Superior temporal gyrus (tissue), 1 donor: ENCODE measurements around the gene P2RX4.
"Not testable (repeated sequence)": the region's sequence is repeated elsewhere in the genome, so short reads cannot be mapped to it uniquely, and the experiment has no call there.

Experiments used
- DNase-seq: peaks from one replicate; pipeline ENCODE4 v3.0.0-alpha.2; 2016; ENCODE audit errors: extremely low spot score

Gene P2RX4, protein sequence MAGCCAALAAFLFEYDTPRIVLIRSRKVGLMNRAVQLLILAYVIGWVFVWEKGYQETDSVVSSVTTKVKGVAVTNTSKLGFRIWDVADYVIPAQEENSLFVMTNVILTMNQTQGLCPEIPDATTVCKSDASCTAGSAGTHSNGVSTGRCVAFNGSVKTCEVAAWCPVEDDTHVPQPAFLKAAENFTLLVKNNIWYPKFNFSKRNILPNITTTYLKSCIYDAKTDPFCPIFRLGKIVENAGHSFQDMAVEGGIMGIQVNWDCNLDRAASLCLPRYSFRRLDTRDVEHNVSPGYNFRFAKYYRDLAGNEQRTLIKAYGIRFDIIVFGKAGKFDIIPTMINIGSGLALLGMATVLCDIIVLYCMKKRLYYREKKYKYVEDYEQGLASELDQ

GRCh38 chr12:121209624-121210572 lies at the start of gene P2RX4:
P2RX4 (plus strand) TSS chr12:121210129; CDS start chr12:121210165, 36 bp downstream.
- DNase-seq = peak; percentile 80

DNA sequence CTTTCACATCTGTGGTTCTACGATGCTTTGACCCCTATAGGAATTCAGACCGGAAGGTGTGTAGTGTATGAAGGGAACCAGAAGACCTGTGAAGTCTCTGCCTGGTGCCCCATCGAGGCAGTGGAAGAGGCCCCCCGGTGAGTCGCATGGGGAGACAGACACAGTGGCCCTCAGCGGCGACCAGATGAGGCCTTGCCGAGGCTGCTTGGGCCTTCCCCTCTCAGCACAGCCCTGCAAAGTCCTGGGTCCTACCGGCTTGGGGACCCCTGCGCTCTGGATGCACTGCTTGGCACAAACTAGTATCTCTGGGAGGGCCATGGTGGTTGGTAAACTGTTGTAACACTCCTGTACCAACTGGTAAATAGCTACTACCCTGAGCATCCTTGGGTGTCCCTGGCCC lies 47.5 kb upstream of the P2RX4 start:
- no peak for DNase-seq

DNA sequence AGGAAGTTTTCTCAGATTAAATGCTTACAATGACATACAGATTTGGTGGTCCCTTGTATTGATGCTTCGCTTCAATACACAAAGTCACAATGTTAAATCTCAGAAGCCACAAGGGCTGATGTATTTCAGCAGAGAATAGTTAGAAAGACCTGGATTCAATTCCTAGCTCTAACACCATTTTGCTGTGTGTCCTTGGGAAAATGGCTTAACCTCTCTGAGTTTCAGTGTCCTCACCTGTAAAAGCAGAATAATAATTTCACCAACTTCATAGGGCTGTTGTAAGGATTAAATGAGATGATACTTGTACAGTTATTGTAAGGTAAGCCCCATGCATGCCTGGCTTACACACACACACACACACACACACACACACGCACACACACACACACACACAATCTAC lies 46.9 kb upstream of the P2RX4 start:
- DNase-seq = no peak

DNA sequence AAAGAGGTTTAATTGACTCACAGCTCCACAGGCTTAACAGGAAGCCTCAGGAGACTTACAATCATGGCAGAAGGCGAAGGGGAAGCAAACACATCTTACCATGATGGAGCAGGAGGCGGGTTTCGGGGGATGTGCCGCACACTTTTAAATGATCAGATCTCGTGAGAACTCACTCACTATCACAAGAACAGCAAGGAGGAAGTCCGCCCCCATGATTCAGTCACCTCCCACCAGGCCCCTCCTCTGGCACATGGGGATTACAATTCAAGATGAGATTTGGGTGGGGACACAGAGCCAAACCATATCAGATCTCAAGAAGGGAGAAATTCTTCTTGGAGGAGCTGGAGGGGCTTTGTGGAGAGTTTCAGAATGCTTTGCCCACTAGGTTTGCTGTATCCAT lies 45.1 kb upstream of the P2RX4 start:
- not testable (repeated sequence) for DNase-seq

DNA sequence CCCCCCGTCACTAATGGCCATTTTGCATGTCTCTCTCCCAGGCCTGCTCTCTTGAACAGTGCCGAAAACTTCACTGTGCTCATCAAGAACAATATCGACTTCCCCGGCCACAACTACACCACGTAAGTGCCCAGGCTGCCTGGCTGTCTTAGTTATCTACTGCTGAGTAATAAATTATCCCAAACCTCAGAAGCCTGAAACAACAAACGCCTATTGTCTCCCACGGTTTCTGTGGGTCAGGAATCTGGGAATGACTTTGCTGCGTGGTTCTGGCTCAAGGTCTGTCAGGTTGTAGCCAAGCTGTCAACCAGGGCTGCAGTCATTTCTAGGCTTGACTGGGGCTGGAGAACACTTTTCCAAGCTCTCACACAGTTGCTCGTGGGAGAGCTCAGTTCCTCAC lies 44.6 kb upstream of the P2RX4 start:
- no peak for DNase-seq

GRCh38 chr12:121166356-121166755 lies 43.6 kb upstream of the P2RX4 start:
- DNase-seq = no peak

- no peak for DNase-seq
Measured at GRCh38 chr12:121167232-121167820, 42.6 kb upstream of the P2RX4 start.

DNA sequence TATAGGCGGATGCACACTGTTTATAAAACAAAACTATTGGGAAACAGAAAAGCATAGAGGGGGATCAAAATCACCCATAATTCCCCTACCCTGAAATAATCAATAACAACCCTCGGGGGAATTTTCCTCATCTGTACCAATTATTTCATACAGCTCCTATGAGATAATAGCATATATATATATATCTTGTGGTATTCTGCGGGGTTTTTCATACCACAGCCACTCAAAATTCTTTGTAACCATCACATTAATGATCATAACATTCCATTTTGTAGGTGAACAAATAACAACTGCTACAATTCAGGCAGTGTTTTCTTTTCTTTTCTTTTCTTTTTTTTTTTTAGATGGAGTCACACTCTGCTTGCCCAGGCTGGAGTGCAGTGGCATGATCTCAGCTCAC lies 42.0 kb upstream of the P2RX4 start:
- DNase-seq = no peak

GRCh38 chr12:121170151-121170550 lies 39.8 kb upstream of the P2RX4 start:
- no peak for DNase-seq

DNA sequence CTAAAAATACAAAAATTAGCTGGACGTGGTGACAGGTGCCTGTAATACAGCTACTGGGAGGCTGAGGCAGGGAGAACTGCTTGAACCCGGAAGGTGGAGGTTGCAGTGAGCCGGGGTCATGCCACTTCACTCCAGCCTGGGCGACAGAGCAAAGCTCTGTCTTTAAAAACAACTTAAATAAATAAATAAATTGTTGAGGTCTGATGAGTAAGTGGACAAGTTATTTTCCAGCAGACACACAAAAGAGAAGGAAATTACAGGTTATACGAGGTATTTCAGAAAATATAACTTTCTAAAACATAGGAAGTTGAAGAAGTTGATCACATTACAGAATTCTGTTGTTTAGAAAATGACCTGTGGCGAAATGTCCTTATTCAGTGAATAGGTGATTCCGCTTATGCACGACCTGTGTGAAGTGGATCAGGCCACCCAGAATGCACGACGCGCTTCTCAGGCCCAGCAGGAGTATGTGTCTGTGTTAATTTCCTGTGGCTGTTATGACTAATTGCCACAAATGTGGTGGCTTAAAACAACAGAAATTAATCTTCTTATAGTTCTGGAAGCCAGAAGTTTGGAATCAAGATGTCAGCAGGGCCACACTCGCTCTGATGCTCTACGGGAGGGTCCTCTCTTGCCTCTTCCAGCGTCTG lies 39.2 kb upstream of the P2RX4 start:
- no peak for DNase-seq

DNA sequence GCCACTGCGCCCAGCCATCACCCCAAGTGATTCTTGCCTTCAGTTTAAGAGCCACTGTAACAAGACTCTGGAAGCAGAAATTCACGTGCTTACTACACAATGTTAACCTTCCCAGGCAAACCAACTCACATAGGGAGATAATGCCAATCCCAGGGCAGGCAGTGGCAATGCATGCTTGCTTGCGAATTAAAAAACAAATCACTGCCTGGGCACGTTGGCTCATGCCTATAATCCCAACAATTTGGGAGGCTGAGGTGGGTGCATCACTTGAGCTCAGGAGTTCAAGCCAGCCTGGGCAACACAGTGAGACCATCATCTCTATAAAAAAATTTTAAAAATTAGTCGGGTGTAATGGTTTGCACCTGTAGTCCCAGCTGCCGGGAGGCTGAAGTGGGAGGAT lies 37.8 kb upstream of the P2RX4 start:
- no peak for DNase-seq

- DNase-seq = peak; percentile 81
Measured at GRCh38 chr12:121175383-121176119, 34.4 kb upstream of the P2RX4 start.

DNA sequence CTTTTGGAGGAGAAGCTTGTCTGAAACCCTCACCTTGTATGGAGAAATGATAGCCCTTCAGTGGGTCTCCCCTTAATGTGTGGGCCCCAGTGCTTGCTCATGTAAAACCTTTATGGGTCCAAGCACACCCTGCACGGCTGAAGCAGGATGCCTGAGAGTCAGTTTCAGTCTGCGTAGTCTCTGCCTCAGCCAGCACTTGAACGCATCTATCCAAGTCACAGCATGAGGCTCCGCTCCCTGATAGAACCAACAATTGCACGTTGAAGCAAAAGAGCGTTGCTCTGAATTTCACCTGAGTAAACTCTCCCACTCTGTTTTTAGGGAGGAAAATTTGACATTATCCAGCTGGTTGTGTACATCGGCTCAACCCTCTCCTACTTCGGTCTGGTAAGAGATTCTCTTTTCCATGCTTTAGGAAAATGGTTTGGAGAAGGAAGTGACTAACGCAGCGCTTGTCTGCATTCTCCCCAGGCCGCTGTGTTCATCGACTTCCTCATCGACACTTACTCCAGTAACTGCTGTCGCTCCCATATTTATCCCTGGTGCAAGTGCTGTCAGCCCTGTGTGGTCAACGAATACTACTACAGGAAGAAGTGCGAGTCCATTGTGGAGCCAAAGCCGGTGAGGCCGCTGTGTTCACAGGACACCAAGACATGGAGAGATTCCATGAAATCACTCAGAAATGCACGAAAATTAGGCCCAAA lies 33.0 kb upstream of the P2RX4 start:
- DNase-seq = no peak

GRCh38 chr12:121181181-121181580 lies 28.7 kb upstream of the P2RX4 start:
- DNase-seq = peak; percentile 69

DNA sequence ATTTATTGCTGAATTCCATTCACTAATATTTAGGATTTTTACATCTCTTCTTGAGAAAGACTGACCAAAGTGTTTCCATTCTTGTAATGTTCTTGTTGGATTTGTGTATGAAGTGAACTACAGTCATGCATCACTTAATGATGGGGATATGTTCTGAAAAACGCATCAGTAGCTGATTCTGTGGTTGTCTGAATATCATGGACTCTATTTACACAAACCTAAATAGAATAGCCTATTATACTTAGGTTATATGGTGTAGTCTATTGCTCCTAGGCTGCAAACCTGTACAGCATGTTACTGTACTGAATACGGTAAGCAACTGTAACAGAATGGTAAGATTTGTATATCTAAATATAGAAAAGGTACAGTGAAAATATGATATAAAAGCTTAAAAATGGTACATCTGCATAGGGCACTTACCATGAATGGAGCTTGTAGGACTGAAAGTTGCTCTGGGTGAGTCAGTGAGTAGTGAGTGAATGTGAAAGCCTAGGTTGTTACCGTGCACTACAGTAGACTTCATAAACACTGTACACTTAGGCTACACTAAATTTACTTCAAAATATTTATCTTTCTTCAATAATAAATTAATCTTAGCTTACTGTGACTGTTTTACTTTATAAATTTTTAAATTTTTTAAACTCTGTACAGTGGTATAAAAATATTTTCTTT lies 27.6 kb upstream of the P2RX4 start:
- no peak for DNase-seq

DNA sequence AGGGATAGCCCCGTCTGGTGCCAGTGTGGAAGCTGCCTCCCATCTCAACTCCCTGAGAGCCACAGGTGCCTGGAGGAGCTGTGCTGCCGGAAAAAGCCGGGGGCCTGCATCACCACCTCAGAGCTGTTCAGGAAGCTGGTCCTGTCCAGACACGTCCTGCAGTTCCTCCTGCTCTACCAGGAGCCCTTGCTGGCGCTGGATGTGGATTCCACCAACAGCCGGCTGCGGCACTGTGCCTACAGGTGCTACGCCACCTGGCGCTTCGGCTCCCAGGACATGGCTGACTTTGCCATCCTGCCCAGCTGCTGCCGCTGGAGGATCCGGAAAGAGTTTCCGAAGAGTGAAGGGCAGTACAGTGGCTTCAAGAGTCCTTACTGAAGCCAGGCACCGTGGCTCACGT lies 25.5 kb upstream of the P2RX4 start:
- no peak for DNase-seq

DNA sequence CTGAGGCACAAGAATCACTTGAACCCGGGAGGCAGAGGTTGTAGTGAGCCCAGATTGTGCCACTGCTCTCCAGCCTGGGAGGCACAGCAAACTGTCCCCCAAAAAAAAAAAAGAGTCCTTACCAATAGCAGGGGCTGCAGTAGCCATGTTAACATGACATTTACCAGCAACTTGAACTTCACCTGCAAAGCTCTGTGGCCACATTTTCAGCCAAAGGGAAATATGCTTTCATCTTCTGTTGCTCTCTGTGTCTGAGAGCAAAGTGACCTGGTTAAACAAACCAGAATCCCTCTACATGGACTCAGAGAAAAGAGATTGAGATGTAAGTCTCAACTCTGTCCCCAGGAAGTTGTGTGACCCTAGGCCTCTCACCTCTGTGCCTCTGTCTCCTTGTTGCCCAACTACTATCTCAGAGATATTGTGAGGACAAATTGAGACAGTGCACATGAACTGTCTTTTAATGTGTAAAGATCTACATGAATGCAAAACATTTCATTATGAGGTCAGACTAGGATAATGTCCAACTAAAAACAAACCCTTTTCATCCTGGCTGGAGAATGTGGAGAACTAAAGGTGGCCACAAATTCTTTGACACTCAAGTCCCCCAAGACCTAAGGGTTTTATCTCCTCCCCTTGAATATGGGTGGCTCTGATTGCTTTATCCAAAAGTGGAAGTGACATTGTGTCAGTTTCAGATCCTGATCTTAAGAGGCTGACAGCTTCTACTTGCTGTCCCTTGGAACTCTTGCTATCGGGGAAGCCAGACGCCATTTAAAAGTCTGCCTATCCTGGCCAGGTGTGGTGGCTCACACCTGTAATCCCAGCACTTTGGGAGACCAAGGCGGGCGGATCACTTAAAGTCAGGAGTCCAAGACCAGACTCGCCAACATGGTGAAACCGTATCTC lies 24.7 kb upstream of the P2RX4 start:
- no peak for DNase-seq

GRCh38 chr12:121186826-121187225 lies 23.1 kb upstream of the P2RX4 start:
- no peak for DNase-seq

- DNase-seq = no peak
Measured at GRCh38 chr12:121187501-121187900, 22.4 kb upstream of the P2RX4 start.
